SK-N-SH (cell line): ENCODE results near the gene HOXC5. TPM values are rescaled to one million over a fixed set of nuclear protein-coding genes. Genes with fewer than 3 reads are reported as not detected.

Experiments
- CTCF ChIA-PET: fragments of 300-600, 350-600 bp; formaldehyde crosslinking; extraction: SDS; loops from one replicate; lab custom pipeline; 2021; lab: Yijun Ruan, JAX
- POLR2A ChIA-PET: fragments of 350-600 bp; sonication (Branson Sonifier 250); formaldehyde crosslinking; extraction: SDS; loops from one replicate; lab custom pipeline; 2020; ENCODE audit warnings: antibody characterized with exemption, inconsistent platforms; lab: Yijun Ruan, JAX
- DNase-seq: peaks from one replicate; pipeline ENCODE4 v3.0.0; 2012
- H2AFZ ChIP-seq: fragments of 200-600 bp; sonication (generic); 2 replicates; pipeline ENCODE4 v1.8.1; 2016; ENCODE audit warnings: antibody characterized with exemption, mild to moderate bottlenecking, low read depth
- H3F3A ChIP-seq: fragments of 200-600 bp; sonication (generic); replicated peaks from 2 replicates; pipeline ENCODE3; 2016; ENCODE audit warnings: antibody characterized with exemption, mild to moderate bottlenecking; ENCODE audit not compliant: insufficient read depth
- H3K27ac ChIP-seq, 2 experiments: fragments of 200-500 bp in 1 of 2; fragments of 200-600 bp in 1 of 2; sonication (Bioruptor generic) in 1 of 2; sonication (generic), shearing (Covaris generic) in 1 of 2; 2 replicates each; pipeline versions ENCODE4 v1.5.1 to v1.6.1; 2014 to 2016; ENCODE audit warnings: low read depth in 2 of 2, inconsistent platforms in 1 of 2, low read length in 1 of 2, mild to moderate bottlenecking in 1 of 2, mixed read lengths in 1 of 2
- H3K27me3 ChIP-seq: fragments of 200-600 bp; sonication (generic), shearing (Covaris generic); 2 replicates; pipeline ENCODE4 v1.6.1; 2016; ENCODE audit warnings: mixed run types; ENCODE audit not compliant: insufficient read depth
- H3K36me3 ChIP-seq, 2 experiments: fragments of 200-500 bp in 1 of 2; fragments of 200-600 bp in 1 of 2; sonication (Bioruptor generic) in 1 of 2; sonication (generic) in 1 of 2; replicated peaks in 1 of 2; 2 replicates each; pipeline versions ENCODE3 to v1.5.1; 2014 to 2016; ENCODE audit warnings: low read length in 1 of 2, mild to moderate bottlenecking in 1 of 2; ENCODE audit not compliant: insufficient read depth in 2 of 2, control insufficient read depth in 1 of 2
- H3K4me1 ChIP-seq, 2 experiments: fragments of 200-500 bp in 1 of 2; fragments of 200-600 bp in 1 of 2; sonication (Bioruptor generic) in 1 of 2; sonication (generic), shearing (Covaris generic) in 1 of 2; 2 replicates each; pipeline versions ENCODE4 v1.5.1 to v1.6.1; 2014 to 2016; ENCODE audit warnings: low read depth in 1 of 2, low read length in 1 of 2, mixed run types in 1 of 2; ENCODE audit not compliant: insufficient read depth in 2 of 2, control insufficient read depth in 1 of 2
- H3K4me2 ChIP-seq: fragments of 200-600 bp; sonication (generic), shearing (Covaris generic); 2 replicates; pipeline ENCODE4 v1.6.1; 2017; ENCODE audit warnings: mixed run types
- H3K4me3 ChIP-seq, 2 experiments: fragments of 200-500 bp in 1 of 2; fragments of 200-600 bp in 1 of 2; sonication (Bioruptor generic) in 1 of 2; sonication (generic), shearing (Covaris generic) in 1 of 2; 2 replicates each; pipeline versions ENCODE4 v1.5.1 to v1.8.1; 2014 to 2016; ENCODE audit warnings: low read depth in 2 of 2, inconsistent platforms in 1 of 2, low read length in 1 of 2, mild to moderate bottlenecking in 1 of 2, mixed read lengths in 1 of 2, moderate library complexity in 1 of 2
- H3K79me2 ChIP-seq: fragments of 200-600 bp; sonication (generic); 2 replicates; pipeline ENCODE4 v1.8.1; 2017; ENCODE audit warnings: mild to moderate bottlenecking; ENCODE audit not compliant: insufficient read depth
- H3K9ac ChIP-seq: fragments of 200-600 bp; sonication (generic); 2 replicates; pipeline ENCODE4 v1.6.1; 2017; ENCODE audit warnings: mixed run types
- H3K9me2 ChIP-seq: fragments of 200-600 bp; sonication (generic); 2 replicates; pipeline ENCODE4 v1.6.1; 2017; ENCODE audit warnings: mixed run types
- H3K9me3 ChIP-seq: fragments of 200-600 bp; sonication (generic); 2 replicates; pipeline ENCODE4 v1.6.1; 2017; ENCODE audit warnings: mixed run types, mild to moderate bottlenecking, moderate library complexity
- H4K20me1 ChIP-seq: fragments of 200-600 bp; sonication (generic); 2 replicates; pipeline ENCODE4 v1.6.1; 2017; ENCODE audit warnings: mild to moderate bottlenecking, mixed run types; ENCODE audit not compliant: insufficient read depth
- CTCF ChIP-seq: fragments of 200-600 bp; sonication (generic); IDR thresholded peaks from 2 replicates; pipeline ENCODE4 v1.6.1; 2017; ENCODE audit warnings: antibody characterized with exemption, mild to moderate bottlenecking, moderate library complexity
- EZH2phosphoT487 ChIP-seq: fragments of 200-600 bp; sonication (generic); IDR thresholded peaks from 2 replicates; pipeline ENCODE4 v1.6.1; 2017; ENCODE audit warnings: low read depth, mixed run types, mild to moderate bottlenecking, antibody characterized with exemption, moderate library complexity, borderline replicate concordance
- FOSL2 ChIP-seq: IDR thresholded peaks from 2 replicates; pipeline ENCODE4 v1.4.0; 2012; ENCODE audit warnings: low read depth, mild to moderate bottlenecking, moderate library complexity, borderline replicate concordance
- FOXJ3 ChIP-seq: sonication (generic); formaldehyde crosslinking; IDR thresholded peaks from 2 replicates; pipeline ENCODE4 v1.5.1; 2020; ENCODE audit warnings: mild to moderate bottlenecking, missing genetic modification reagents
- FOXM1 ChIP-seq: IDR thresholded peaks from 2 replicates; pipeline ENCODE4 v1.4.0; 2012; ENCODE audit warnings: low read depth, mild to moderate bottlenecking
- GABPA ChIP-seq: IDR thresholded peaks from 2 replicates; pipeline ENCODE4 v1.4.0; 2012; ENCODE audit warnings: low read depth, mild to moderate bottlenecking
- IRF3 ChIP-seq: fragments of 150-350 bp; IDR thresholded peaks from 2 replicates; pipeline ENCODE4 v1.6.1; 2016; ENCODE audit warnings: mild to moderate bottlenecking, low read depth, low read length
- JUND ChIP-seq: IDR thresholded peaks from 2 replicates; pipeline ENCODE4 v1.4.0; 2012
- MAX ChIP-seq: IDR thresholded peaks from 2 replicates; pipeline ENCODE4 v1.4.0; 2012; ENCODE audit warnings: low read depth
- NFIC ChIP-seq: IDR thresholded peaks from 2 replicates; pipeline ENCODE4 v1.4.0; 2012; ENCODE audit warnings: borderline replicate concordance
- RCOR1 ChIP-seq: fragments of 150-350 bp; IDR thresholded peaks from 2 replicates; pipeline ENCODE4 v1.6.1; 2017; ENCODE audit warnings: antibody characterized with exemption, low read length
- RXRA ChIP-seq: IDR thresholded peaks from 2 replicates; pipeline ENCODE4 v1.4.0; 2012; ENCODE audit warnings: low read depth, mild to moderate bottlenecking, borderline replicate concordance
- SIN3A ChIP-seq: IDR thresholded peaks from 2 replicates; pipeline ENCODE4 v1.6.1; 2012; ENCODE audit warnings: low read depth, mild to moderate bottlenecking, low read length, moderate library complexity, borderline replicate concordance
- TAF1 ChIP-seq: IDR thresholded peaks from 2 replicates; pipeline ENCODE4 v1.6.1; 2012; ENCODE audit warnings: low read depth, mild to moderate bottlenecking, low read length, moderate library complexity, borderline replicate concordance
- TCF12 ChIP-seq: IDR thresholded peaks from 2 replicates; pipeline ENCODE4 v1.4.0; 2012
- USF2 ChIP-seq: fragments of 150-350 bp; IDR thresholded peaks from 2 replicates; pipeline ENCODE4 v1.6.1; 2017; ENCODE audit warnings: antibody characterized with exemption, low read length, low read depth, borderline replicate concordance
- WGBS: methylation state at CpG from one replicate; pipeline ENCODE4 v1.1.6; 2017; ENCODE audit warnings: low lambda C conversion rate; 5-methylcytosine and 5-hydroxymethylcytosine counted together
- polyA plus RNA-seq, 3 experiments: library from polyadenylated mRNA; depleted of rRNA; stranded (reverse); fragments of >200 nt; gene quantifications; 2 replicates each; pipeline ENCODE4 v1.2.3, GENCODE V29; 2012
- TF ChIP-seq, protein P1 (sequence below): IDR thresholded peaks from 2 replicates; pipeline ENCODE4 v1.6.1; 2012; ENCODE audit warnings: mild to moderate bottlenecking, low read depth, low read length, moderate library complexity

HOXC5 gene
- polyA plus RNA-seq, 1 of the 3 experiments (the other 2 are of a cell fraction) = 2.1 TPM

DNA sequence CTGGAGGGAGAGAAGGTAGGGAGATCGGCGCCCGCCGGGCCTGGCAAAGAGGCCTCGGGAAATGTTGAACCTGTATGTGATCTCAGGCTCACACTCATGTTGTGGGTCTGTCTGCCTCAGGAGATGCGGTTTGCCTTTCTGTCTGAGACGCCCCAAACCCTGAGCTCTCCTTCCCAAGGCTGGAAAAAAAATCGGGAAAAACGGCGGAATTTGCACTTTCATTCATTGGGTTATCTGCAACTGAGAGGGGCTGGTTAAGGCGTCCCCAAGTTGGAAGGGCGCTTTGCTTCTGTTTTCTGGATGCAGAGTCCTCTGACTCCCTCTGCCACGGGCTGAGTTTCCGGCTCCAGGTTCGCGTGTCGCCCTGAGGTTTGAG, 37.9 kb upstream of the HOXC5 start:
- H3F3A ChIP-seq = peaks cover 5% of the 10 kb centered on the region
- POLR2A ChIA-PET = no interaction called here
- H3K4me3 ChIP-seq = no peak overlapping the region; a peak in 1 of 4 replicates
- H3K36me3 ChIP-seq = no peaks in the 10 kb centered on the region
- TF ChIP-seq MAX = no peak
- no peak for TF ChIP-seq FOSL2
- TF ChIP-seq RXRA = no peak
- TF ChIP-seq GABPA = no peak
- no peak for TF ChIP-seq TAF1
- no peak for TF ChIP-seq FOXJ3
- TF ChIP-seq, protein P1, sequence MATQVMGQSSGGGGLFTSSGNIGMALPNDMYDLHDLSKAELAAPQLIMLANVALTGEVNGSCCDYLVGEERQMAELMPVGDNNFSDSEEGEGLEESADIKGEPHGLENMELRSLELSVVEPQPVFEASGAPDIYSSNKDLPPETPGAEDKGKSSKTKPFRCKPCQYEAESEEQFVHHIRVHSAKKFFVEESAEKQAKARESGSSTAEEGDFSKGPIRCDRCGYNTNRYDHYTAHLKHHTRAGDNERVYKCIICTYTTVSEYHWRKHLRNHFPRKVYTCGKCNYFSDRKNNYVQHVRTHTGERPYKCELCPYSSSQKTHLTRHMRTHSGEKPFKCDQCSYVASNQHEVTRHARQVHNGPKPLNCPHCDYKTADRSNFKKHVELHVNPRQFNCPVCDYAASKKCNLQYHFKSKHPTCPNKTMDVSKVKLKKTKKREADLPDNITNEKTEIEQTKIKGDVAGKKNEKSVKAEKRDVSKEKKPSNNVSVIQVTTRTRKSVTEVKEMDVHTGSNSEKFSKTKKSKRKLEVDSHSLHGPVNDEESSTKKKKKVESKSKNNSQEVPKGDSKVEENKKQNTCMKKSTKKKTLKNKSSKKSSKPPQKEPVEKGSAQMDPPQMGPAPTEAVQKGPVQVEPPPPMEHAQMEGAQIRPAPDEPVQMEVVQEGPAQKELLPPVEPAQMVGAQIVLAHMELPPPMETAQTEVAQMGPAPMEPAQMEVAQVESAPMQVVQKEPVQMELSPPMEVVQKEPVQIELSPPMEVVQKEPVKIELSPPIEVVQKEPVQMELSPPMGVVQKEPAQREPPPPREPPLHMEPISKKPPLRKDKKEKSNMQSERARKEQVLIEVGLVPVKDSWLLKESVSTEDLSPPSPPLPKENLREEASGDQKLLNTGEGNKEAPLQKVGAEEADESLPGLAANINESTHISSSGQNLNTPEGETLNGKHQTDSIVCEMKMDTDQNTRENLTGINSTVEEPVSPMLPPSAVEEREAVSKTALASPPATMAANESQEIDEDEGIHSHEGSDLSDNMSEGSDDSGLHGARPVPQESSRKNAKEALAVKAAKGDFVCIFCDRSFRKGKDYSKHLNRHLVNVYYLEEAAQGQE = no peak
- no peak for TF ChIP-seq CTCF
- TF ChIP-seq FOXM1 = no peak
- no peak for TF ChIP-seq EZH2phosphoT487
- TF ChIP-seq NFIC = no peak
- no peak for TF ChIP-seq SIN3A
- TF ChIP-seq USF2 = no peak
- TF ChIP-seq RCOR1 = no peak
- no peak for TF ChIP-seq JUND
- no peak for TF ChIP-seq IRF3
- no peak for TF ChIP-seq TCF12
- no peak overlapping the region for H3K9ac ChIP-seq
- no peaks in the 10 kb centered on the region for H4K20me1 ChIP-seq
- DNase-seq = no peak
- peaks cover 0 to 9% of the 10 kb centered on the region in 2 experiments; a peak in 2 of 4 replicates for H3K4me1 ChIP-seq
- CTCF ChIA-PET = interaction anchor here (12.5 to 24.5 kb wide), 4 partner anchors 9 to 220 kb away, joined by 188 to 568 read pairs (median 203); partner anchors contain the start of genes HOXC10 and SMUG1
- no peaks in the 10 kb centered on the region for H3K9me2 ChIP-seq
- H3K27me3 ChIP-seq = peaks cover 75% of the 10 kb centered on the region
- WGBS = 54% methylated on average over 17 of the region's 17 CpGs
- H2AFZ ChIP-seq = no peak overlapping the region
- H3K9me3 ChIP-seq = no peaks in the 10 kb centered on the region
- H3K4me2 ChIP-seq = no peak overlapping the region
- H3K27ac ChIP-seq = no peak overlapping the region
- no peaks in the 10 kb centered on the region for H3K79me2 ChIP-seq
